GM21529 (cell line): ENCODE data around the gene ZBED4.

Experiments
- ATAC-seq: cut with Tn5 transposase; IDR thresholded peaks from one replicate; pipeline ENCODE4 v1.9.1; 2021; ENCODE audit not compliant: unreplicated experiment

ZBED4 gene

GRCh38 chr22:49897015-49897684, 43.5 kb downstream of the ZBED4 start:
- ATAC-seq = no peak

- ATAC-seq = no peak
Observed at GRCh38 chr22:49899530-49899929, 45.9 kb downstream of the ZBED4 start.

DNA sequence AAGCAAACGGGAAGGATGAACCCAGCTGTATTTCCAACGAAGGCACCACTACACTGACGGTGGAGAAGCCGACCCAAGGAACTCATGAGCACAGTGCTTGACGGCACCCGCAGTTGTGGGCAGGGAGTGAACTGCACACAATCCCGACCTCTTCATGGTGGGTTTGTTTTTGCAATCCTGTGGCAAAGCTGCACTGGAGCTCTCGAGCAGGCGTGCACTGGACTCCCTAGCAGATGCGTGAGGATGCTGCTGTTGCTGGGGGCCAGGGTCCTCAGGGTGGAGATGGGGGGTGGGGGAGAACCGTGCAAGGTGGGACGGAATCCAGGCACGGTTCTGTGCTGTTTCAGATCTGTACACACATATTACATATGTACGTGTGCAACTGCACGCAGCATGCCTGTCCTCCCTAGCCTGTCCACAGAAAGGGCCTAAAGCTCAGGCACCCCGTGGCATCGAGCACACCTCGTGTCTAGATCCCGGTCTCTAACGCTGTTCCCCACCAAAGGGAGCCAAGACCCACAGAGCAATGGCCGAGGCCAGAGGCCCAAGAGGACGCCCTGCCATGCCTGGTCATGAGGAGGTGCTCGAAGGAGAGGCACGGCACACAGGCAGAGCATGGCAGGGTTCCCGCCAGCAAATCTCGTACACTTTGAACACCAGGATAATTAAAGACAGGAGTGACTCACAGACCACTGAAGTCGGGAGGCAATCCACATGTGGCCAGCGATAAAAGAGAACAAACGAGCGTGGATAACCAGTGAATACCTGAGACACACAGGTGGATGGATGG, 47.0 kb downstream of the ZBED4 start:
- ATAC-seq = no peak

DNA sequence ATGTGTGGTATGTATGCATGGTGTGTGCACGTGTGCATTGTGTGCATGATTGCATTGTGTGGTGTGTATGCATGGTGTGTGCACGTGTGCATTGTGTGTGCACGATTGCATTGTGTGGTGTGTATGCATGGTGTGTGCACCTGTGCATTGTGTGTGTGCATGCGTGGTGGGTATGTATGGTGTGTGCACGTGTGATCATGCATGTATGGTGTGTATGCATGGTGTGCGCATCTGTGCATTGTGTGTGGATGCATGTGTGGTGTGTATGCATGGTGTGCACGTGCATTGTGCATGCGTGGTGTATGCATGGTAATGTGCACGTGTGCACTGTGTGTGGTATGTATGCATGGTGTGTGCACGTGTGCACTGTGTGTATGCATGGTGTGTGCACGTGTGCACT, 47.8 kb downstream of the ZBED4 start:
- ATAC-seq = no peak

- ATAC-seq = no peak
Observed at GRCh38 chr22:49903322-49904039, 49.8 kb downstream of the ZBED4 start.

DNA sequence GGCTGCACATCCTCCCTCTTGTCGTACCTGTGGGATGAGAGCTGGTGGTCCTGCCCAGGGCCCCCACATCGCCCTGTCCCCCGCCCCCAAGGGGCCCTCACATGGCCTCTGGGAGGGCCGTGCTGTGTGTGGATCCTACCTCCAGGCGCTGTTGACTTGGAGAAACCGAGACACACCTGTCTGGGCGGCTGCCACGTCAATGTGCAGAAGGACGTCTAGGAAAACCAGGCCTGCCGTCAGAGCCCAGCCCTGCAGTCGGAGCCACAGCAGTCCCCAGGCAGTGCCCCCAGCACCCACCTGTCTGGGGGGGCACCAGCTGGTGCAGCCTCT, 50.4 kb downstream of the ZBED4 start:
- ATAC-seq = no peak

GRCh38 chr22:49905465-49905864, 51.8 kb downstream of the ZBED4 start:
- ATAC-seq = no peak

DNA sequence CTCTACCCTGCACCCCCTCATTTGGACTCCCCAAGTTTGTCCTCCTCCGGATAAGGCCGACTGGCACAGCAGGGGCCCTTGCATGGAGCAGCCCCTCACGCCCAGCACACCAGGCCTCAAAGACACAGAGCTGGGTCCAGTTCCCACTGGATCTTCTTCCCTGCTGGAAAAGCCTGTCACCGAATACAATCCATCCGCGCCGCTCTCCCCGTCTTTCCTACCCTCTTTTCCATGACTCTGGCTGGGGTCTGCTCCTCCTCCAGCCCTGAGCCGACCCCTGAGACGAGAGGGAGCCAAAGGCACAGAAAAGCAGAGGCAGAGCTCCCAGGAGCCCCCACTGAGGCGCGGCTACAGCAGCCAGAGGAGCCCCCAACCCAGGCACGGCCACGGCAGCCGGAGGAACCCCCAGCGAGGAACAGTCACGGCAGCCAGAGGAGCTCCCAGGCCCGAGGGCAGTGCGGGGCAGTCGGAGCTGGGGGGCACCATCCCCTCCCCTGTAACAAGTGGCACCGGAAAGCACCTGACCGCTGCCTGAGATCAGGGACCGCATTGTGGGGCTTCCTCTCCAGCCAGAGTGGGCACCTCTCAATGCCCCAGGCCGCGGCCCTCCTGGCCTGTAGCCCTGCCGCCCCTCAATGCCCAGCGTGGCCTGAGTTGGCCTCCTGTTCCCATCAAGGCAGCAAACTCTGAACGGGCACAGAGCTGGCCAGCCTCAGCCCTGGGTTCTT, 52.6 kb downstream of the ZBED4 start:
- no peak for ATAC-seq

- ATAC-seq = no peak
Observed at GRCh38 chr22:49906799-49907290, 53.2 kb downstream of the ZBED4 start.

DNA sequence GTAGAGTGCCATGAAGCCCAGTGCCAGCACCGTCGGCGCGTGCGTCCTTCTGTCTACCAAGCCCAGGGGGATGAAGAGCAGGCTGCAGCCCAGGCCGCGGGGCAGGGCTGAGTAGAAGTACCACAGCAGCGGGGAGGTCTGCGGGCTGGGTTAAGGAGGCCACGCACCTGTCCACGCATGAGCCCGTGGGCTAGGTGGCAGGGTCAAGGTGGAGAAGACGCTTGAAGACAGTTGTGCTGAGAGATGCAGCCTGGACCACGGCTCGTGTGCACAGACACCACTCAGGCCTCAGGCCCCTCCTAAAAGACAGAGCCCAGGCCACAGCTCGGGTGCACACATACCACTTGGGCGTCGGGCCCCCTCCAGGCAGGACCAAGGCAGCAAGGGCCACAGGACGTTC, 54.2 kb downstream of the ZBED4 start:
- ATAC-seq = no peak

GRCh38 chr22:49909476-49910205, 56.0 kb downstream of the ZBED4 start:
- ATAC-seq = no peak

- no peak for ATAC-seq
Observed at GRCh38 chr22:49910229-49911155, 56.8 kb downstream of the ZBED4 start.

DNA sequence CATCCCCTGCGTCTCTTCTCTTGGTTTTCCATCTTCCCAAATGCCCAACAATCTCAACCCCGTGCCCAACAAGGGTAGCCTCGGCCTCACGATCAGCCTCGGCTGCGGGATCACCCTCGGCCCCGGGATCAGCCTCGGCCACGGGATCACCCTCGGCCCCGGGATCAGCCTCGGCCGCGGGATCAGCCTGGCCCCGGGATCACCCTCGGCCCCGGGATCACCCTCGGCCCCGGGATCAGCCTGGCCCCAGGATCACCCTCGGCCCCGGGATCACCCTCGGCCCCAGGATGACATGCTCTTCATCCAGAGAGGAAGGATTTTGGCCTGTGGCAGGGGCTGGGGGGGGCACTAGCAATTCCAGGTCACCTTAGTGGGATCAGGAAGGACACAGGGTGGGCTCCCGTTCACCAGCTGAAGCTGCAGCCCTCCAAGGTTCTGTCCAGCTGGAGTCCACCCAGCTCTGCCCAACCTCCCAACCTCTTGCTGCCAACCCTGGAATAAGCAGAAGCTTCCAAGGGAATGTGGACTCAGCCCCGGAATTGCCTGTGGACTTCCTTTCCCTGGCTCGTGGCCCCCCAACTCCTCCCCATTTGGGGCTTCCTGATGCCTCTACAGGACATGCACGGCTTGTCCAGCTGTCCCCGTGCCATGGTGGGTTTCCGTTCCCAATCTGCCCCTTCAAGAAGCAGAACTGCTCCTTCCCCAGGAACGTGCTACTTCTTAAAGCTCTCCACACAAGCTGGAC, 58.4 kb downstream of the ZBED4 start:
- no peak for ATAC-seq

GRCh38 chr22:49913026-49913425, 59.4 kb downstream of the ZBED4 start:
- ATAC-seq = no peak

GRCh38 chr22:49913446-49913845, 59.8 kb downstream of the ZBED4 start:
- no peak for ATAC-seq

DNA sequence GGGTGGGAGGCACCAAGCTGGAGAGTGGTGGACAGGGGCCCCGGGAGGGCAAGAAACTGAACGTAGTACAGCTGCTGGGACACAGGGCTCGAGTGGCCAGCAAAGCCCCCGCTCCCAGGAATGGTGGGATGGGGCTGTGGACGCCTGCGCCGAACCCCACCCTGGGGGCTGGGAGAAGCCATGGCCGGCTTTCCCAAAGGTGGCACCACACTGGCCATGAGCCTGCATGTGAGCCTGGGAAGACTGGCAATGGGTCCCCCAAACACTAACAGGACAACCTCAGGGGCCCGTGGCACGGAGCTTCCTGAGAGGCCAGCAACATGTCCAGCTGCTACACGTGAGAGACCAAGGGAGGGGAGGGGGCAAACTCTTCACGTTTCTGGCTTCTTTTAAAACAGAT, 60.6 kb downstream of the ZBED4 start:
- no peak for ATAC-seq

GRCh38 chr22:49915610-49916009, 62.0 kb downstream of the ZBED4 start:
- ATAC-seq = no peak

DNA sequence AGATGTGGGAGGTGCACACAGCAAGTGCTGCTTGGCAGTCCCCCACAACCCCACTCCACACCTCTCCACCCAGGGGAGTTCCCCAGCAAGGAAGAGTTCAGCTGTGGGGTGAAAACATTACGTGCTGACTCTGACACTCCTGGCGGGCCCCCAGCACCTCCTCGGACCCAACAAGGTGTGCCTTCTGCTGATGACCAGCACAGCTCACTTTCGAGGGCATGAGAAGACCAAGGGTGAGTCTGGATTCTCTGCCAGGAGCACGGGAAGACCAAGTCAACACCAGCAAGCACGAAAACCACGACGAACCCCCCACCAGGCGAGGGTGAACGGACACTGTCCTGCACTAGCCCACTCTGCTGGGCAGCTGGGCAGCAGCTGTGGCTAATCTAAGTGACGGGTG, 63.2 kb downstream of the ZBED4 start:
- no peak for ATAC-seq
